ENCODE data around the gene OR52K2. TPM values are rescaled to one million over a fixed set of nuclear protein-coding genes. Genes with fewer than 3 reads are reported as not detected.
"Not testable (repeated sequence)": the region's sequence is repeated elsewhere in the genome, so short reads cannot be mapped to it uniquely, and the experiment has no call there.

Gene OR52K2
- total and polyA plus RNA-seq, 2 of the 13 experiments (the other 11 are each of a cell fraction or from before 2014, with no cell fraction given), result not detected

DNA sequence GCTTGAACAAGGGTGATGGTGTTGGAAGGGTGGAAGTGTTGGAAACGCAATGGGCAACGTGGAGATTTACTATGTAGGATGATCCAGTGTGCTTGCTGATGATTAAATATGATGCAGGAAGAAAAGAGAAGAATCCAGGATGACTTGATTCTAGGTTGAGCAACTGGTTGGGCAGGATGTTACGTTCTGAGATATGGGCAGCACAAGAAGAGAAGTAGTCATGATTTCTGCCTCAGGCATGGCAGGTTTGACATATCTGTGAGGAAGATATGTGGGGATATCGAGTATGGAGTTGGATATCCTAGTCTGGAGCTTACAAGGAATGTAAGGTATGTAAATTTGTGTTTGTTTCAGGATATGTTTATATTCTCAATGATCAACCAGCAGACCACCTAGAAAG lies 35.2 kb downstream of the OR52K2 start (continued):
- TF ChIP-seq, protein P1, sequence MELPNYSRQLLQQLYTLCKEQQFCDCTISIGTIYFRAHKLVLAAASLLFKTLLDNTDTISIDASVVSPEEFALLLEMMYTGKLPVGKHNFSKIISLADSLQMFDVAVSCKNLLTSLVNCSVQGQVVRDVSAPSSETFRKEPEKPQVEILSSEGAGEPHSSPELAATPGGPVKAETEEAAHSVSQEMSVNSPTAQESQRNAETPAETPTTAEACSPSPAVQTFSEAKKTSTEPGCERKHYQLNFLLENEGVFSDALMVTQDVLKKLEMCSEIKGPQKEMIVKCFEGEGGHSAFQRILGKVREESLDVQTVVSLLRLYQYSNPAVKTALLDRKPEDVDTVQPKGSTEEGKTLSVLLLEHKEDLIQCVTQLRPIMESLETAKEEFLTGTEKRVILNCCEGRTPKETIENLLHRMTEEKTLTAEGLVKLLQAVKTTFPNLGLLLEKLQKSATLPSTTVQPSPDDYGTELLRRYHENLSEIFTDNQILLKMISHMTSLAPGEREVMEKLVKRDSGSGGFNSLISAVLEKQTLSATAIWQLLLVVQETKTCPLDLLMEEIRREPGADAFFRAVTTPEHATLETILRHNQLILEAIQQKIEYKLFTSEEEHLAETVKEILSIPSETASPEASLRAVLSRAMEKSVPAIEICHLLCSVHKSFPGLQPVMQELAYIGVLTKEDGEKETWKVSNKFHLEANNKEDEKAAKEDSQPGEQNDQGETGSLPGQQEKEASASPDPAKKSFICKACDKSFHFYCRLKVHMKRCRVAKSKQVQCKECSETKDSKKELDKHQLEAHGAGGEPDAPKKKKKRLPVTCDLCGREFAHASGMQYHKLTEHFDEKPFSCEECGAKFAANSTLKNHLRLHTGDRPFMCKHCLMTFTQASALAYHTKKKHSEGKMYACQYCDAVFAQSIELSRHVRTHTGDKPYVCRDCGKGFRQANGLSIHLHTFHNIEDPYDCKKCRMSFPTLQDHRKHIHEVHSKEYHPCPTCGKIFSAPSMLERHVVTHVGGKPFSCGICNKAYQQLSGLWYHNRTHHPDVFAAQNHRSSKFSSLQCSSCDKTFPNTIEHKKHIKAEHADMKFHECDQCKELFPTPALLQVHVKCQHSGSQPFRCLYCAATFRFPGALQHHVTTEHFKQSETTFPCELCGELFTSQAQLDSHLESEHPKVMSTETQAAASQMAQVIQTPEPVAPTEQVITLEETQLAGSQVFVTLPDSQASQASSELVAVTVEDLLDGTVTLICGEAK (IDR thresholded peaks at IDR 0.05), result no peak
- TF ChIP-seq, protein P1 (CRISPR knock-in tag; IDR thresholded peaks at IDR 0.05), result no peak
- no peak for TF ChIP-seq ATF7 (IDR thresholded peaks at IDR 0.05)
- no peak for TF ChIP-seq ATF7 (CRISPR knock-in tag; IDR thresholded peaks at IDR 0.05)
- TF ChIP-seq ZNF776 (CRISPR knock-in tag; IDR thresholded peaks at IDR 0.05), result no peak
- TF ChIP-seq HNRNPUL1 (IDR thresholded peaks at IDR 0.05; ENCODE audit: low read depth, low read length), result no peak

DNA sequence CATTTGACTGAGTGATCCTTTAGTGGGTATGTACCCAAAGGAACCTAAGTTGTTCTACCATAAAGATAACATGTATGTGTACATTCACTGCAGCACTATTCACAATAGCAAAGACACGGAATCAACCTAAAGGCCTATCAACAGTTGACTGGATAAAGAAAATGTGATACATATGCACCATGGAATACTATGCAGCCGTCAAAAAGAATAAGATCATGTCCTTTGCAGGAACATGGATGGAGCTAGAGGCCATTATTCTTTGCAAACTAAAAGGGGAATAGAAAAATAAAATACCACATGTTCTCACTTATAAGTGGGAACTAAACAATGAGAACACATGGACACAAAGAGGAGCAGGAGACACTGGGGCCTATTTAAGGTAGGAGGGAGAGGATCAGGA lies 42.3 kb downstream of the OR52K2 start:
- POLR2A ChIA-PET; H3K9me3 ChIP-seq (ENCODE audit: low read length); ATAC-seq; BruUV-seq (replicated peaks); FAIRE-seq; H3K79me2 ChIP-seq (ENCODE audit: insufficient read depth, low read length); H2AFZ ChIP-seq (ENCODE audit: low read length); H3K27ac ChIP-seq (ENCODE audit: extremely low read length, insufficient read depth, low read length); intact Hi-C loops (cut with micrococcal nuclease; ENCODE audit: unreplicated experiment); DNase-seq (ENCODE audit: low spot score); H4K20me1 ChIP-seq (ENCODE audit: insufficient read depth, low read length); H3K4me1 ChIP-seq (ENCODE audit: insufficient read depth, low read length); H3K4me3 ChIP-seq (replicated peaks in 1 of 3; ENCODE audit: insufficient read depth in 1 of 3, low read depth in 2 of 3, low read length in 3 of 3); H3K36me3 ChIP-seq (replicated peaks in 1 of 2; ENCODE audit: control insufficient read depth in 1 of 2, insufficient read depth in 2 of 2, low read length in 2 of 2); H3K9ac ChIP-seq (ENCODE audit: insufficient read depth, low read depth, low read length); H3K4me2 ChIP-seq (ENCODE audit: low read depth, low read length): not testable (repeated sequence)
- peaks cover 0 to 28% of the 10 kb centered on the region in 2 experiments; a peak in 2 of 5 replicates for H3K27me3 ChIP-seq (ENCODE audit: control insufficient read depth in 1 of 2, insufficient read depth in 2 of 2, low read length in 2 of 2)
- CTCF ChIA-PET (ENCODE audit: low intra/inter-chr PET ratio, low total read pairs), result interaction anchor here (2.7 kb wide), 1 partner anchor 304 kb away, joined by 32 read pairs; no protein-coding TSS in a partner anchor
- 13% methylated on average over 2 of the region's 2 CpGs for WGBS (ENCODE audit: low lambda C conversion rate)
- in situ Hi-C loops (cut with HindIII; ENCODE audit: extremely low pct_ligation_motif_present, low pct_unique_long_range_greater_than_20kb), result loop anchor here (5.0 kb wide), 1 partner anchor 299 kb away; no protein-coding TSS in a partner anchor

Measured in HepG2 (cell line).